ENCODE data around the gene NUDT14. TPM values are rescaled to one million over a fixed set of nuclear protein-coding genes. Genes with fewer than 3 reads are reported as not detected.

Gene NUDT14
- polyA plus RNA-seq, 3 donors = 22.0 to 37.4 (median 23.9) TPM

GRCh38 chr14:105157872-105158271 lies 23.2 kb downstream of the NUDT14 start:
- Mint-ChIP-seq H3K4me1 (no peaks in the 10 kb centered on the region), H3K27me3 (ENCODE audit: low read depth in 3 of 3) (peaks cover 4 to 13% (median 8%) of the 10 kb centered on the region in 3 donors), H3K27ac (no peak overlapping the region), H3K36me3 (no peaks in the 10 kb centered on the region), H3K9me3 (no peaks in the 10 kb centered on the region), H3K4me3 (no peak overlapping the region)
- intact Hi-C loops (cut with micrococcal nuclease) = no loop called here
- H3K9me3 ChIP-seq (replicated peaks in 1 of 2; ENCODE audit: control insufficient read depth in 1 of 2, insufficient read depth in 1 of 2, low read length in 2 of 2) = no peaks in the 10 kb centered on the region
- H3K79me2 ChIP-seq (ENCODE audit: insufficient read depth, low read length) = no peaks in the 10 kb centered on the region
- H4K20me1 ChIP-seq (ENCODE audit: insufficient read depth, low read length) = no peaks in the 10 kb centered on the region
- H3K27ac ChIP-seq (ENCODE audit: low read depth in 1 of 2, low read length in 2 of 2) = no peak overlapping the region
- no peak overlapping the region for H2AFZ ChIP-seq (ENCODE audit: insufficient read depth, low read depth, low read length, poor library complexity, severe bottlenecking)
- H3K4me3 ChIP-seq (replicated peaks in 1 of 3; ENCODE audit: low read depth in 2 of 3, low read length in 3 of 3) = no peak overlapping the region
- 75% methylated on average over 15 of the region's 15 CpGs for WGBS (ENCODE audit: insufficient coverage)
- no peak for DNase-seq
- no peak for TF ChIP-seq CTCF (IDR thresholded peaks at IDR 0.05)
- no peaks in the 10 kb centered on the region for H3K4me1 ChIP-seq (ENCODE audit: control insufficient read depth in 1 of 2, insufficient read depth in 2 of 2, low read length in 2 of 2)
- no peak overlapping the region for H3K4me2 ChIP-seq (replicated peaks; ENCODE audit: extremely low read depth, low read length, poor library complexity, severe bottlenecking)
- H3K27me3 ChIP-seq (ENCODE audit: control insufficient read depth in 2 of 2, insufficient read depth in 2 of 2, low read length in 2 of 2) = no peaks in the 10 kb centered on the region
- H3K36me3 ChIP-seq (replicated peaks in 1 of 2; ENCODE audit: control insufficient read depth in 1 of 2, insufficient read depth in 2 of 2, low read length in 2 of 2) = no peaks in the 10 kb centered on the region
- no peak overlapping the region for H3K9ac ChIP-seq (ENCODE audit: insufficient read depth, low read length, poor library complexity, severe bottlenecking)

GRCh38 chr14:105156414-105157375 lies 24.4 kb downstream of the NUDT14 start:
- Histone ChIP-seq H3K4me2 (replicated peaks; ENCODE audit: extremely low read depth, low read length, poor library complexity, severe bottlenecking) (no peak overlapping the region), H3K27ac (ENCODE audit: low read depth in 1 of 2, low read length in 2 of 2) (no peak overlapping the region), H3K9me3 (replicated peaks in 1 of 2; ENCODE audit: control insufficient read depth in 1 of 2, insufficient read depth in 1 of 2, low read length in 2 of 2) (no peaks in the 10 kb centered on the region), H4K20me1 (ENCODE audit: insufficient read depth, low read length) (no peaks in the 10 kb centered on the region), H3K9ac (ENCODE audit: insufficient read depth, low read length, poor library complexity, severe bottlenecking) (no peak overlapping the region), H3K79me2 (ENCODE audit: insufficient read depth, low read length) (no peaks in the 10 kb centered on the region), H2AFZ (ENCODE audit: insufficient read depth, low read depth, low read length, poor library complexity, severe bottlenecking) (no peak overlapping the region), H3K4me3 (replicated peaks in 1 of 3; ENCODE audit: low read depth in 2 of 3, low read length in 3 of 3) (no peak overlapping the region), H3K4me1 (ENCODE audit: control insufficient read depth in 1 of 2, insufficient read depth in 2 of 2, low read length in 2 of 2) (no peaks in the 10 kb centered on the region), H3K27me3 (ENCODE audit: control insufficient read depth in 2 of 2, insufficient read depth in 2 of 2, low read length in 2 of 2) (no peaks in the 10 kb centered on the region), H3K36me3 (replicated peaks in 1 of 2; ENCODE audit: control insufficient read depth in 1 of 2, insufficient read depth in 2 of 2, low read length in 2 of 2) (no peaks in the 10 kb centered on the region)
- intact Hi-C loops (cut with micrococcal nuclease) = no loop called here
- Mint-ChIP-seq H3K9me3 (peaks cover 0 to 1% (median 0%) of the 10 kb centered on the region in 7 donors), H3K27ac (no peak overlapping the region), H3K27me3 (ENCODE audit: low read depth in 3 of 3) (peaks cover 1 to 16% (median 11%) of the 10 kb centered on the region in 3 donors), H3K36me3 (no peaks in the 10 kb centered on the region), H3K4me3 (no peak overlapping the region), H3K4me1 (no peaks in the 10 kb centered on the region)
- no peak for TF ChIP-seq CTCF (IDR thresholded peaks at IDR 0.05)
- no peak for DNase-seq
- 92% methylated on average over 31 of the region's 31 CpGs for WGBS (ENCODE audit: insufficient coverage)
